HG02588 (cell line): ENCODE measurements around the gene LAMA5.

Source experiments
- ATAC-seq: cut with Tn5 transposase; IDR thresholded peaks from one replicate; pipeline ENCODE4 v1.9.1; 2021; ENCODE audit warnings: mild to moderate bottlenecking, moderate library complexity; ENCODE audit not compliant: unreplicated experiment

LAMA5 gene

GRCh38 chr20:62305765-62306413 lies 61.2 kb downstream of the LAMA5 start:
- no peak for ATAC-seq

- ATAC-seq, result no peak
Observed at GRCh38 chr20:62305149-62305764, 61.9 kb downstream of the LAMA5 start.

- no peak for ATAC-seq
Observed at GRCh38 chr20:62304331-62305148, 62.6 kb downstream of the LAMA5 start.

GRCh38 chr20:62303340-62304226 lies 63.5 kb downstream of the LAMA5 start:
- ATAC-seq, result peak; percentile 9

- ATAC-seq, result no peak
Observed at GRCh38 chr20:62303062-62303339, 64.1 kb downstream of the LAMA5 start.

GRCh38 chr20:62302341-62303061 lies 64.6 kb downstream of the LAMA5 start, which contains the start of gene ADRM1:
Gene ADRM1 (plus strand): TSS chr20:62302997. CDS start chr20:62303569, 572 bp downstream.
- peak; percentile 73 for ATAC-seq

- peak; percentile 24 for ATAC-seq
Observed at GRCh38 chr20:62301773-62302340, 65.3 kb downstream of the LAMA5 start.

GRCh38 chr20:62301111-62301668 lies 65.9 kb downstream of the LAMA5 start:
- ATAC-seq, result no peak

- no peak for ATAC-seq
Observed at GRCh38 chr20:62300319-62300718, 66.8 kb downstream of the LAMA5 start.

- ATAC-seq, result no peak
Observed at GRCh38 chr20:62299666-62300236, 67.4 kb downstream of the LAMA5 start.

- no peak for ATAC-seq
Observed at GRCh38 chr20:62298577-62299249, 68.4 kb downstream of the LAMA5 start.

- no peak for ATAC-seq
Observed at GRCh38 chr20:62297449-62298227, 69.5 kb downstream of the LAMA5 start.

GRCh38 chr20:62296724-62297448 lies 70.2 kb downstream of the LAMA5 start:
- ATAC-seq, result no peak

GRCh38 chr20:62294516-62294915 lies 72.6 kb downstream of the LAMA5 start:
- ATAC-seq, result no peak

GRCh38 chr20:62293946-62294345 lies 73.2 kb downstream of the LAMA5 start:
- ATAC-seq, result no peak

GRCh38 chr20:62293111-62293784 lies 73.9 kb downstream of the LAMA5 start:
- no peak for ATAC-seq

GRCh38 chr20:62292108-62292507 lies 75.0 kb downstream of the LAMA5 start:
- no peak for ATAC-seq
